ENCODE results near the gene PPFIBP2. TPM values are rescaled to one million over a fixed set of nuclear protein-coding genes. Genes with fewer than 3 reads are reported as not detected.

Gene PPFIBP2
- total and polyA plus RNA-seq, 2 of the 13 experiments (the other 11 are each of a cell fraction or from before 2014, with no cell fraction given), result 15.0 to 52.5 TPM

GRCh38 chr11:7523416-7524210, 9.8 kb downstream of the PPFIBP2 start:
- H3K79me2 ChIP-seq (ENCODE audit: insufficient read depth, low read length), result peaks cover 2% of the 10 kb centered on the region
- intact Hi-C loops (cut with micrococcal nuclease; ENCODE audit: unreplicated experiment), result no loop called here
- ChIA-PET CTCF (ENCODE audit: low intra/inter-chr PET ratio, low total read pairs) (no interaction called here), POLR2A (interaction anchor here (1.4 to 3.2 kb wide), 2 partner anchors 9 to 50 kb away, joined by 5 to 22 read pairs; partner anchors contain the start of gene PPFIBP2)
- no peaks in the 10 kb centered on the region for H3K9me3 ChIP-seq (ENCODE audit: low read length)
- BruUV-seq (replicated peaks), result no TSS peak
- H3K9ac ChIP-seq (ENCODE audit: insufficient read depth, low read depth, low read length), result no peak overlapping the region
- FAIRE-seq (no peak), ATAC-seq (no peak), DNase-seq (ENCODE audit: low spot score) (no peak)
- H3K27me3 ChIP-seq (ENCODE audit: control insufficient read depth in 1 of 2, insufficient read depth in 2 of 2, low read length in 2 of 2), result no peaks in the 10 kb centered on the region
- in situ Hi-C loops (cut with HindIII; ENCODE audit: extremely low pct_ligation_motif_present, low pct_unique_long_range_greater_than_20kb), result no loop called here
- H3K4me2 ChIP-seq (ENCODE audit: low read depth, low read length), result no peak overlapping the region
- peaks cover 48% of the 10 kb centered on the region for H3K4me1 ChIP-seq (ENCODE audit: insufficient read depth, low read length)
- no peaks in the 10 kb centered on the region for H3K36me3 ChIP-seq (replicated peaks in 1 of 2; ENCODE audit: control insufficient read depth in 1 of 2, insufficient read depth in 2 of 2, low read length in 2 of 2)
- H3K4me3 ChIP-seq (replicated peaks in 1 of 3; ENCODE audit: insufficient read depth in 1 of 3, low read depth in 2 of 3, low read length in 3 of 3), result no peak overlapping the region
- no peaks in the 10 kb centered on the region for H4K20me1 ChIP-seq (ENCODE audit: insufficient read depth, low read length)
- TF ChIP-seq SALL1 (CRISPR knock-in tag; IDR thresholded peaks at IDR 0.05) (no peak), HNF4A (CRISPR knock-in tag; IDR thresholded peaks at IDR 0.05) (no peak), SAFB2 (CRISPR knock-in tag; IDR thresholded peaks at IDR 0.05; ENCODE audit: borderline replicate concordance, low read depth) (no peak), KMT2A (CRISPR knock-in tag; IDR thresholded peaks at IDR 0.05) (no peak), ZNF224 (CRISPR knock-in tag; IDR thresholded peaks at IDR 0.05) (no peak), KDM2A (CRISPR knock-in tag; IDR thresholded peaks at IDR 0.05; ENCODE audit: borderline replicate concordance, low read depth) (no peak), STAT5B (CRISPR knock-in tag; IDR thresholded peaks at IDR 0.05) (no peak), CCDC6 (CRISPR knock-in tag; IDR thresholded peaks at IDR 0.05) (no peak), ZNF138 (CRISPR knock-in tag; IDR thresholded peaks at IDR 0.05; ENCODE audit: low read depth) (no peak)
- whole genome bisulfite sequencing (ENCODE audit: low lambda C conversion rate), result 86% methylated on average over 6 of the region's 6 CpGs
- no peak overlapping the region for H2AFZ ChIP-seq (ENCODE audit: low read length)
- H3K27ac ChIP-seq (ENCODE audit: extremely low read length, insufficient read depth, low read length), result no peak overlapping the region
